HG03039 (cell line): ENCODE results near the gene MPDZ.

Experiments
- ATAC-seq: cut with Tn5 transposase; IDR thresholded peaks from one replicate; pipeline ENCODE4 v1.9.1; 2021; ENCODE audit warnings: mild to moderate bottlenecking, moderate library complexity; ENCODE audit not compliant: unreplicated experiment

MPDZ gene

DNA sequence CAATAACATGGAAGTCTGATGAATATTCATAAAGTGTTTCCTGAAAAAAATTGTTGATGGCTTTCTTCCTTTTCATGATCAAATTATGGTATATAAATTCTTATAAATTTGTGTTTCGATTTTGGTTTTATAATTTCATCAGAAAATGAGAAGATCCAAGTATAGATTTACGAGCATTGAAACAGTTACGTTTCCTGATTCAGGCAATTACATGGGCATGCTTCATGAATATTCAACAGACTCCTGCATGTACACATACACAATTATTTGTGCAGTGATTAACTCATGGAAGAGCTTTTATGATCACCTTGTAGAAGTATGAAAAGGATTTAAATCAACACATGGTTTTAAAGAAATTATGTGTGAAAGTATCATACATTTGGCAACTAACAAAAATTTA, 136.7 kb downstream of the MPDZ start:
- ATAC-seq, result no peak

DNA sequence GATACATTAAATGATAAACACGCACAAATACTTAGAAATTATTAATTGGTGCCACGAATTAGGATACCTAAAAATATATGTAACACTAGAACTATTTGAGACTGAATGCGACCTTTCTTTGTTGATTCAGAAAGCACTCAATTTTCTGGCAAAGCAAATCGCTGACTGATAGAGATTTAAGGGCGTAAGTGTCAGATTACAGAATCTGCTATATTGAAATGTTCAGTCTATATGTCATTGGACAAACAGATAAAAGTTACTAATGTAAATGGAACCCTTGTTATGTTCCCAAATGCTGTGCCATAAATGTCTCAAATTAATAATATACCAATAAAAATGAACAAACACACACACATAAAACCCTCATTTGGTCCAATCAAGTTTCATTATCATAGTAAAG, 137.9 kb downstream of the MPDZ start:
- no peak for ATAC-seq

DNA sequence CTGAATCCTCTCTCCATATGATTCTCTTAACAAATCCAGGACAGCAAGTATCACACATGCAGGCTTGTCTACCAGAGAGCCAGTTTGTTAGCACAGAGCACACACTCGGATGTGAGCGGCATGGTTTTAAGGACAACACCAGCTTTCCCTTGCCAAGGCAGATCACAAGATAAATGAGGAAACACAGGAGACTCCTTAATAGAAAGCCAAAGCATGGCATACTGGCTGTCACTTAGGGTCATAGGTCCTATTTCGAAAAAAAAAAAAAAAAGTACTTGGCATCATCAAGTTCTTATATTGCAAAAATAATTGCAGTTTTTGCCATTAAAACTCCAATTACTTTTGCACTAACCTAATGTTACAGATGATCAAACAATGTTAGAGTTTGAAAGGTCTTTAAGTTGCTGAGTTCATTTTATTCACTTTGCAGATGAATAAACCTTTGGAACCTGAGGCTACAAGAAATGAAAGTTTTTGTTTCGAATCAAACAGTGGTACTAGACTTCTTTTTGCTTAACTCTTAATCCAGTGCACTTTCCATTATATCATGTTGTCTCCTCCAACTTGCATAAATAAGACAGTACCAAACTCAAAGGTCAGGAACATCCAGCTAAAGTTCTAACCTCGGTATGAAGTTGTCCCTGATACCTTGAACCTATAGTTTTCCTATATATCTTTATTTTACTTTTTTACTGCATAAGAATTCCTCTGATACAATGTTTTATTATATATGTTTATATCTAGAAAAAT, 138.5 kb downstream of the MPDZ start:
- no peak for ATAC-seq

DNA sequence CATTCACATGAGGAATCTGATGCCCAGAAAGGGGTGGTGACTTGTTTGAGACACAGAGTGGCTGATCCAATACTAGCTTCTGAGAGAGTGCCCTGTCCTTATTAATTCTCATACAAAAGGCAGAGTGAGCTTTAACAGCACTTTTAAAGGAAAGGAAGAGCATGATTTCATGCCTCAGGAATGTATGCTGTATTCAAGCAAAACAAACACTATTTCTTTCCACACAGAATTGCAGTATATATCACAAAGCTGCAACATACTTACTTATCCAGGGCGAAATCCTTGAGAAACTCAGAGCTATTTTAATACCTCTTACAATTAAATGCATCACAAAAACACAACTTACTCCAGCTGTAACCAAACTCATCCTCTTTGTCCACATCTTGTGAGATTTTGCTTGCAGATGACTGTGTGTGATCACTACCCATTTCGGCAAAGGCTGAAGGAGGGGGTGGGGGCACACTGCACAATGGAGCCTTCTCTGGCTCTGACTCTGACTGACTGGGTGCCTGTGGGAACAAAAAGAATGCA, 139.8 kb downstream of the MPDZ start:
- ATAC-seq, result no peak

DNA sequence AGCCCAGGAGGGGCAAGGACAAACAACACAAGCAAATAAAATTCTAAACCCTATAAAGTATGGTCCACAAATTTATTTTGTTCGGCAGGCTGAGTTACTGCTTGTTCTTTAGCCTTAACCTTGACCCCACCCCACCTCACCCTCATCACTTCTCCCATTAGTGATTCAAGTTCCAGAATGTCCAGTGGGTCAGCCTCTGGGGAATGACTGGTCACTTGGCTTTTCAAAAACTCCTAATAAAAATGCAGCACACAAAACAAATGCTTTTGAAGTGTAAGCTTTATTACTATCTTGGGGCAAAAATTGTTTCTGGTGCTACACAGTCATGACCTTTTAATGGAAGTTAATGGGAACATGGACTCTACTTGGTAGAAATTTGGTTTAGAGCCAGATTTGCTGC, 142.1 kb downstream of the MPDZ start:
- no peak for ATAC-seq

DNA sequence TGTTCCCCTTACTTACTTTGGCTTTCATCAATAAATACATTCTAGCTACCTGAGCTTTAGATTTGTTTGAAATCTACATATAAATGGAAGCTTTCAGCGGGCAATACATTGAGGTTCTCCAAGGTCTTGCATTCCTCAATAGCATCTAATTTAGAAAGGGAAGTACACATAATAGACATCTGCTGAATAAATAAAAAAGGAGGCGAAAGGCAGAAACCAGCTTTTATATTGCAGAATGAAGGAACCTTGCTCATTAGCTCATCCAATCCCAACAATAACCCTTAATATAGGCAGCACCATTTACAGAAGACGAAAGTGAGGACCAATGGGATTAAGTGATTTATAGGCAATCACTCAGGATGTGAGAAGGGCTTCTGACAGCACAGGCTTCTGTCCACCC, 147.5 kb downstream of the MPDZ start:
- ATAC-seq, result no peak

DNA sequence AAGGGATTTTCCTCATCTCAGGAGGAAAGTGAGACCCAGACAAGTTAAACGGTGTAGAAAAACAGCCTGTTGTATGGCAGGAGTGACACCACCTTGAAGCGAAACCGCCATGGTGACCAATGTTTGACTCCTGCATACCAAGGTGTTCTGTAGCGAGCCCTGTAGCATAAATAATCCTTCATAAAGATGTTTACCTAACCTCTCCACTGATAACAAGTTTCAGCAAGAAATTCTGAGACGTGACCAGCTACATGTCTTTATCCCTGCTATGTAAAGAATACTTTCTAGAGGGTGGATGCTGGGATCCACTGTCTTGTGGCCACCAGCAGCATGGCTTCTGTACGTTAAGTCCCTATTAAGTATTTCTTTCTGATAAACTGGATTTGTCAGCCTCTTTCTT, 148.1 kb downstream of the MPDZ start:
- ATAC-seq, result no peak

- ATAC-seq, result no peak
Observed at GRCh38 chr9:13128266-13128860, 151.1 kb downstream of the MPDZ start.

DNA sequence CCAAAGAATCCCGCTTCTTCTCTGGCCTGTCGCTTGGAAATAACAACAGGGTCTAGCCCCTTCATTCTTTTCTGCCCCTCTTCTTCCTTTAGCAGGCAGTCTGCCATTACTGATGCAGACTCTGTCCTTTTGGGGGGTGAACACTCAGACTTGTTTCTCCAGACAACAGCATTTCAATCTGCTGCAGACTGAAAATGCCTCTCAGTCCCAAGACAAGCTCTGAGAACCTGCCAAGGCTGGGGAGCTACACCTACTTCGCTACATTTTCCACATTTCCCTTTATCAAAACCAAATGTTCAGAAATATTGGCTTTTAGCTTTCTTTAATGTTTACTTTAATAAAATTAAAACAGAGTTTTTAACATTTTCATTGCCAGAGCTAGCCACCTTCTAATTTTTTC, 152.4 kb downstream of the MPDZ start:
- ATAC-seq, result no peak

DNA sequence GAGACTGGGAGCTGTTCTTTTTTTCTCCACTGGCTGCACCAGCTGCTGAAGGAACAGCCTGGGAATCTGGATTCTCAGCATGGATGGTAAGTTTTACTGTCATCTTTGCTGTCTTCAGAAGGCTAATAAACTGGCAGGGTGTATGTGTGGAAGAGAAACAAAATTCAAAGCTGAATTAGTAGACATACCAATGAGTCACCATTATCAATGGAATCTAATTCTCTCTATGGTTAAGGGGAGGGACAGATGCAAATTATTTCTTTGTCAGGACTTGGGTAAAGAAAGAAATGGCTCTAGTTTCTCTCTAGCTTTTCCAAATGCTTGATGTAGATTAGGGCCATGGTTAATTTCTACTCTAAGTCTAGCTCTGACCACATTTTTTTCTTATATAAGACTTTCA, 154.2 kb downstream of the MPDZ start:
- no peak for ATAC-seq

DNA sequence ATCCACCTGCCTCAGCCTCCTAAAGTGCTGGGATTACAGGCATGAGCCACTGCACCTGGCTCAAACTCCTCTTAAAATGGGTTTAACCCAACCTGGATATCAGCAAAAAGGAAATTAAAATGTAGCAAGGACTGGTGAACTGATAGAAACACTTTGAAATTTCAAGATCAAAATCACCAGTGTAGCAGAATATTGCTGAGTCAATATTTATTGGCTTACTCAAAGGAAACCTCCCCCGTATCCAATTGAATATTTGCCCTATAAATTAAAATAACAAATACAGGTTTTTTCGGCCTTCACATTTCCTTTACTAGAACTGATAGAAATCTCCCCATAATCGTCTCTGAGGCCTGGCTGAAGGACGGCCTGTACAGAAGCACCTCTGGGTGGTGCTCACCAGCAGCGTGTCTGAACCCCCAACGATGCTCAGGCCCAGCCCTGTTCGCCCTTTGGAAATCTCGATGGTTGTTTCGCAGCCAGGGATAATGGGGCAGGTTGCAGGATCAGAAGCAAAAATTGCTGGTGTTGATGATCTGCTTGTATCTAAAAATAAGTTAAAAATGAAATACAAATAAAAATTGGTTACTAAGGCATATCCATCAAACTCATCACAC, 156.6 kb downstream of the MPDZ start:
- ATAC-seq, result no peak

GRCh38 chr9:13118313-13118712, 161.2 kb downstream of the MPDZ start:
- ATAC-seq, result no peak

- no peak for ATAC-seq
Observed at GRCh38 chr9:13116292-13116691, 163.2 kb downstream of the MPDZ start.

GRCh38 chr9:13113751-13114150, 165.7 kb downstream of the MPDZ start:
- ATAC-seq, result no peak

DNA sequence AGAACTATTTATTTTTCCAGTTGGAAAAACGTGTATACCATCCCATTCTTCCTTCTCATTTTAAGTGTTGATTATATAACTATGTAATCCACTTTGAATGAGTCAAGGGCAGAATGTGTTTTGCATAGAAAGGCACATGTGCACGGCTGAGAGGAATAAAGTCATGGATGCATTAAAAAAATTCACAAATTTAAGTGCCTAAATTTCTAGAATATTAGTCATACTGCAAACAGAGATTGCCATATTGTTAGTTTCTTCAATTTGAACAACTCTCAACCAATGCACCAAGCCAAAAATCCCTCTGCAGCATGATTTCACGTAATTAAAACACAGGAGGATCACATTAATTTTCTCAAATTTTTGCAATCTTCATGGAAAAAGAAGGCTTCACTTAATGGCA, 166.3 kb downstream of the MPDZ start:
- no peak for ATAC-seq

DNA sequence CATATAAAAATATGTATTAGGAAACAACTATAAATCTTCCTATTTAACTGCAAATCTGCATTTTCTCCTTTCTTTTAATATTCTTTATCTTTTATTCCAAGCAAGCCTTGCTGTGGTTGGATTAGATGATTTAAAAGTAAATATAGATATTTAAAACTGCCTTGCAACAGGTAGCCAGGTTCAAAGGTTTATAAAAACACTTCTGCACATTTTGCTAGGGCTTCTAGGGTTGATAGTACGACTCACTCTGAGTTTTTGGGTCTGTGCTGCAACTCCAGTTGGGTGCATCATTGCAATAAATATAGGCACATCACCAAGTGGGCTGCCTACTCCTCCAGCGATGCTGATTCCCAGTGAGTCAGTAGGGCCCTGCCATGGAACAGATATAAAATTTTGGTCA, 167.7 kb downstream of the MPDZ start:
- ATAC-seq, result no peak

- ATAC-seq, result no peak
Observed at GRCh38 chr9:13110766-13111417, 168.6 kb downstream of the MPDZ start.

- no peak for ATAC-seq
Observed at GRCh38 chr9:13109781-13110180, 169.7 kb downstream of the MPDZ start.

- no peak for ATAC-seq
Observed at GRCh38 chr9:13107008-13107407, 172.5 kb downstream of the MPDZ start.

- ATAC-seq, result no peak
Observed at GRCh38 chr9:13100914-13101572, 178.4 kb downstream of the MPDZ start.

DNA sequence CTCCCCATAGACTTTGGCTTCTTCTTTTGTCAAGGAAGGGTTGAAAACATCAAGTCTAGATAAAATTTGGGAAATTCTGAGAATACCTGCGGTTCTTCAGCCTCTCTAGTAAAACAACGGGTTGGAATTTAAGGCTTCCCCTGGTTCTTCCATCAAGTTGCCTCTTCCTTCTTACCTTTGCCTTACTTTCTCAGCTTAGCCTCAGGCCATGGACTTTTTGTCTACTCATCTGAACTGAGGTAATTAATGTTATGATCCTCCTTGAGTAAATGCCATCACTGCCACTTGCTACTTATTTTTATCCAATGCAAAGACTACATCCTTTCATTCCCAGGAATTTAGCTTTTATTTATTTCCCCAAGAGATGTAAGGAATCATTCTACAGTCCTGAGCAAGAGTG, 184.4 kb downstream of the MPDZ start:
- no peak for ATAC-seq
